Fibroblast of the aortic adventitia (primary cell): Measurements from ENCODE around the gene CNGA2. TPM values are rescaled to one million over a fixed set of nuclear protein-coding genes. Genes with fewer than 3 reads are reported as not detected.
A peak's percentile ranks its signal among the peaks of the same experiment; 100 is the strongest.
"Not testable (repeated sequence)": the region's sequence is repeated elsewhere in the genome, so short reads cannot be mapped to it uniquely, and the experiment has no call there.

ENCODE experiments used
- DNase-seq: peaks from one replicate; pipeline ENCODE4 v3.0.0-alpha.2; 2010; ENCODE audit warnings: low read depth
- H3K4me3 ChIP-seq: 2 replicates; pipeline ENCODE4 v1.5.1; 2011; ENCODE audit warnings: low read depth, mild to moderate bottlenecking, control low read depth, low read length, moderate library complexity
- total RNA-seq: library from RNA; depleted of rRNA; stranded (reverse); fragments of >200 nt; gene quantifications from 2 replicates; pipeline ENCODE4 v1.2.3, GENCODE V29; 2012; ENCODE audit warnings: low replicate concordance
- TF ChIP-seq, protein P1 (sequence below): IDR thresholded peaks from 2 replicates; pipeline ENCODE4 v1.5.1; 2011; ENCODE audit warnings: mild to moderate bottlenecking, low read length, control low read depth, inconsistent platforms; ENCODE audit not compliant: insufficient read depth

The CNGA2 gene
- total RNA-seq, 1 donor: not detected

DNA sequence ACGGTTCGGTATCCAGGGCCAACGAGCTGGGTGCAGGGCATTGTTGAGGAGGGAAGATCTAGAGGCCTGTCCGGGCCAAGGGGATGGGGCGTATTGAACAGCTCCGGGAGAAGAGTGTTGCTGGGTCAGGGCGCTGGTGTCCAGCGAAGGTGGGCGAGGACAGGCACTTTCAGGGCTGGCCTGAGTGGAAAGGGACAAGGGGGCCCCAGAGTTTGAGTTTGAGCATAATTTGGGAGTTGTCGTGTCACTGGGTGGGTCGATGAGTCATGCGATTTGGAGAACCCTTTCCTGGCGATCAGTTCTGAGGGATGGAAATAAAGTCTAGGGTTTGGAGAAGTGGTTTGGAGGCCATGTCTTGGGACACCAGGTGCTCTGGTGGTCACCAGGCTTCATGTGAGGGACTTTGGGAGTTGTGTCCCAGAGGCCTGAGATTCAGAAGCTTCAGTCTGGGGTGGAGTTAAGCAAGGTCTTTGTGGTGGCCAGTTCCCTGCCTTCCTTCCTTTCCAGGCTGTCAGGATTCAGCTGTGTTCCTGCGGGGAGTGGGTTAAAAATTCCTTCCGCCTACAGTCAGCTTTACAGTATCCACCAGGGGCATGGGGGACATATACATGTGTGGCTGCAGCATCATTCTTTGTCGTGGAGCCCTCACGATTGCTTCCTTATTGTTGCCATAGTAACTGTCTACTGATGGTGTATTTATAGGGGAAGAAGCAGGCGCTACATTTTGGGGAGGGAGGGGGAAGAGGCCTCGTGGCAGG is 38.8 kb upstream of the CNGA2 start:
- TF ChIP-seq, protein P1, sequence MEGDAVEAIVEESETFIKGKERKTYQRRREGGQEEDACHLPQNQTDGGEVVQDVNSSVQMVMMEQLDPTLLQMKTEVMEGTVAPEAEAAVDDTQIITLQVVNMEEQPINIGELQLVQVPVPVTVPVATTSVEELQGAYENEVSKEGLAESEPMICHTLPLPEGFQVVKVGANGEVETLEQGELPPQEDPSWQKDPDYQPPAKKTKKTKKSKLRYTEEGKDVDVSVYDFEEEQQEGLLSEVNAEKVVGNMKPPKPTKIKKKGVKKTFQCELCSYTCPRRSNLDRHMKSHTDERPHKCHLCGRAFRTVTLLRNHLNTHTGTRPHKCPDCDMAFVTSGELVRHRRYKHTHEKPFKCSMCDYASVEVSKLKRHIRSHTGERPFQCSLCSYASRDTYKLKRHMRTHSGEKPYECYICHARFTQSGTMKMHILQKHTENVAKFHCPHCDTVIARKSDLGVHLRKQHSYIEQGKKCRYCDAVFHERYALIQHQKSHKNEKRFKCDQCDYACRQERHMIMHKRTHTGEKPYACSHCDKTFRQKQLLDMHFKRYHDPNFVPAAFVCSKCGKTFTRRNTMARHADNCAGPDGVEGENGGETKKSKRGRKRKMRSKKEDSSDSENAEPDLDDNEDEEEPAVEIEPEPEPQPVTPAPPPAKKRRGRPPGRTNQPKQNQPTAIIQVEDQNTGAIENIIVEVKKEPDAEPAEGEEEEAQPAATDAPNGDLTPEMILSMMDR: no peak
- DNase-seq: no peak
- H3K4me3 ChIP-seq: no peak overlapping the region

DNA sequence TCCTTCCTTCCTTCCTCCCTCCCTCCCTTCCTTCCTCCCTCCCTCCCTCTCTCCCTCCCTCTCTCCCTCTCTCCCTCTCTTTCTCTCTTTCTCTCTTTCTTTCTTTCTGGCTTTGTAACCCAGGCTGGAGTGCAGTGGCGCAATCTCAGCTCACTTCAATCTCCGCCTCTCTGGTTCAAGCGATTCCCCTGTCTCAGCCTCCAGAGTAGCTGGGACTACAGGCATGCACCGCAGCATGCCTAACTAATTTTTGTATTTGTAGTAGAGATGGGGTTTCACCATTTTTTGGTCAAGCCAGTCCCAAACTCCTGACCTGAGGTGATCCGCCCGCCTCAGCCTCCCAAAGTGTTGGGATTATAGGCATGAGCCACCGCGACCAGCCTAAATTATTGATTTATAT is 37.5 kb upstream of the CNGA2 start:
- DNase-seq: peak; percentile 6
- H3K4me3 ChIP-seq: not testable (repeated sequence)

DNA sequence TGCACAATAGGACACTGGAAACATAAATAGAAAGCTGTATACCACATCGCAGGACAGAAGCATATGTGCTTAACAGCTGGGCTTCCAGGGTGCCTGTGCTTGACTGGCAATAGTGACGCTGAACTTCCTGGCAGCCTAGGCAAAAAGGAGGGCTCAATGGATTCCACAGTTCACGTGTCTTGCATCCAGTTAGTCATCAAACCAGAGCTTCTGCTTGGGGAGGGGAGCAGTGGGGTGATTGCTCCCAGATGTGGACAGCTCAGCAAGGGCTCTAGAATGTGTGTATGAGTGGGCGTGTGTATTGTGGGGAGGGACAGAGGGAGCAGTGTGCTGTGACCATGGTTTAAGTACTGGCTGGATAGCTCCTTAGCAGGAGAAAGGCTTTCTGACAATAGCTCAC is 37.0 kb upstream of the CNGA2 start:
- no peak overlapping the region for H3K4me3 ChIP-seq
- TF ChIP-seq, protein P1: no peak
- DNase-seq: peak; percentile 88

DNA sequence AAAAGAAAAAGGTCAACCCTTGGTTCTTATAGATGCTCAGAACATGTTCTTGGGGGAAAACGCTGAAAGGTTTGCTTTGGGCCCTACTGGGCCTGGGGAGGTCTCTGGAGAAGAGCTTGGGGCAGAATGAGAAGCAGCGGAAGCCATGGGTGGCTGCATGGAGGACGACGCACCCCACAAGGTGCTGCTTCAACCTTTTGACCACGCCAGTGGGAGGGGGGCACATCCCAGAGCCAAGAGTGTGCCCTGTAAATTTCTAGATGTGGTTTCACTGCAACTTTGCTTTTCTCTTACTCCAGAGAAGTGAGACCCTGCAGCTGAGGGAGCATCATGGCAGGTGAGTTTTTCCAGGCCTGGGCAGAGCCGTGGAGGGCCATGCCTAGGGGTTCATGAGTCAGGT is 36.1 kb upstream of the CNGA2 start:
- H3K4me3 ChIP-seq: no peak overlapping the region
- TF ChIP-seq, protein P1: no peak
- no peak for DNase-seq

DNA sequence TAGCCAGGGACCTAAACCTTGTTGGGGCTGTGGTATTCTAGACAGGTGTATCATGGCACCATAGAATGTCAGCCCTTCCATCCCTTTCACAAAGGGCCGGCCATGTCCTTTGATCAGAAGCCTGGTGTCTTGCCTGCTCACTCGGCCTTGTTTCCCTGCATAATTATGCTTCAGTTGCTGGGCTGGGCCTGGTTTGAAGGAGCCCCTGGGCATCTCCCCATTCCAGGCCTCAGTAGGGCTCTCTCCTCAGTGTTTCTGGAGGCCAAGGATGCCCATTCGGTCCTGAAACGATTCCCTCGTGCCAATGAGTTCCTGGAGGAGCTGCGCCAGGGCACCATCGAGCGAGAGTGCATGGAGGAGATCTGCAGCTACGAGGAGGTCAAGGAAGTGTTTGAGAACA is 34.8 kb upstream of the CNGA2 start:
- DNase-seq: no peak
- H3K4me3 ChIP-seq: no peak overlapping the region
- TF ChIP-seq, protein P1: no peak

DNA sequence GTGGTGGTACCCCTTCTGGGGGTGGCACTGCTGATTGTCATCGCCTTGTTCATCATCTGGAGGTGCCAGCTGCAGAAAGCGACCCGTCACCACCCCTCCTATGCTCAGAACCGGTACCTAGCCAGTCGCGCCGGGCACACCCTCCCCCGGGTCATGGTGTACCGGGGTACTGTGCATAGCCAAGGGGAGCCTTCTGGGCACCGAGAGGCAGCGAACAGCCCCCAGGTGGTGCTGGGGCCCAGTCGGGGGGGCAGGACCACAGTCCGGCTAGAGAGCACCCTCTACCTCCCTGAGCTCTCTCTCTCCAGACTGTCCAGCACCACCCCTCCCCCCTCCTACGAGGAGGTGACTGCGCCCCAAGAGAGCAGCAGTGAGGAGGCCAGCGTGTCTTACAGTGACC is 34.0 kb upstream of the CNGA2 start:
- no peak overlapping the region for H3K4me3 ChIP-seq
- TF ChIP-seq, protein P1: no peak
- DNase-seq: no peak

DNA sequence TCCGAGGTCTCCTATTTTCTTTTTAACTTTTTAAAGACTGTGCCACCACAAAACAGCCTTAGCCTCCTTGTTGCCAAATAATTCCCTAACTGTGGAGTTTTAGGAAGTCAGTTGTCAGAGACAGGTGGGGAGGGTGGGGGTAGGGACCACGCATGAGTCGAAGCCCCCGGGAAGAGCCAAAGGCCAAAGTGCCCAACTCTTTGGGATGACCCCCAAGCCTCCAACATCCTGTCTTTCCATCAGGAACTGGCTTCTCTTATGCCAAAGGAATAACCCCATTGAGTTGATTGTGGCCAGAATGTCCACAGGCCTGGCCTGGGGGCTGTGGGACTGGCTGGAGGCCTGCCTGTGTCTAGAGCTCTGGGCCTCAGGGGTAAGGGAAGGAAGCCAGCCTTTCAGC is 33.5 kb upstream of the CNGA2 start:
- no peak overlapping the region for H3K4me3 ChIP-seq
- TF ChIP-seq, protein P1: no peak
- DNase-seq: no peak
